ENCODE results near the gene SBF2. TPM values are rescaled to one million over a fixed set of nuclear protein-coding genes. Genes with fewer than 3 reads are reported as not detected.

The SBF2 gene
- total and polyA plus RNA-seq, 11 donors: 10.4 to 33.9 (median 20.9) TPM

DNA sequence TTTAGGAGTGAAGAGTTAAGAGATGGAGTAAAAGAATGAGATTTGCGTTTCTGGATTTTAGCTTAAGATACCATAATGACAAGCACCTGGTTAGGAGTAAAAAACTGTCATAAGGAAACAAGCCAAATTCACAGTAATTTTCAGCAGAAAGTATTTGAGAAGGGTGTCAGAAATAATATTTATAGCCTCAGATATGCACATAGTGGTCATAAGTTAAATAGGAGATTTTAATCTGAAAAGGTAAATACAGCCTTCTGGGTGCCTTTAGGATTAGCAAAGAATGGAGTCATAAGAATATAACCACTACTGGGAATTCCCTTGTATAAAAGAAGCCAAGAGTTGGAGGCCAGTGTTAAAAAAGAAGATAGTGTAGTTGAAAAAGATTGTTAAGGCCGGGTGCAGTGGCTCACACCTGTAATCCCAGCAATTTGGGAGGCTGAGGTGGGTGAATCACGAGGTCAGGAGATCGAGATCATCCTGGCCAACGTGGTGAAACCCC lies 470.1 kb downstream of the SBF2 start:
- H3K27ac ChIP-seq: no peak overlapping the region
- H3K4me3 ChIP-seq: no peak overlapping the region
- WGBS, 4 donors: 88 to 96% (median 89%) methylated on average over 5 of the region's 5 CpGs
- no peaks in the 10 kb centered on the region for H3K9me3 ChIP-seq
- H3K36me3 ChIP-seq: peaks cover 0 to 21% (median 3%) of the 10 kb centered on the region in 9 donors
- peaks cover 0 to 22% (median 10%) of the 10 kb centered on the region in 12 donors for H3K4me1 ChIP-seq
- intact Hi-C loops (cut with DNase I): no loop called here
- no peaks in the 10 kb centered on the region for H3K27me3 ChIP-seq
- DNase-seq (no peak), ATAC-seq (no peak)
- TF ChIP-seq POLR2A (IDR thresholded peaks at IDR 0.05): no peak

DNA sequence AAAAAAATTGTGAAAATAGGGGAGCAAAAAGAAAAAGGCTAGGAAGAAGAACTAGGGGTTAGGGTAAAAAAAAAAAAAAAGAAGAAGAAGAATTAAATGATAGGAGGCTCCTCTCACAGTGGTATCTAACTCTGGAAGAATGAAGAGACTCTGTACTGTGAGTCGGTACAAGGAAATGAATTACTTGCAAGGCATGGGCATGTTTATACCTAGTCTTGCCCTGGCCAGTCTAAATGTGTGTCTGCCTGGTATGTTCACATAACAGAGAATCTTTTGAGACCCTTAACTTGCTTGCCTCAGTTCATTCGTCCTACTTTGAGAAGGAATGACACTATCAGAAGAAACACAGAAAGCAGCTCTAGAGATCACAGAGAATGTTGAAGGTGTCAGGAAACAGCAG lies 470.6 kb downstream of the SBF2 start:
- Histone ChIP-seq H3K4me1 (peaks cover 0 to 22% (median 10%) of the 10 kb centered on the region in 12 donors), H3K4me3 (no peak overlapping the region), H3K36me3 (peaks cover 0 to 21% (median 3%) of the 10 kb centered on the region in 9 donors), H3K27ac (no peak overlapping the region), H3K9me3 (no peaks in the 10 kb centered on the region), H3K27me3 (no peaks in the 10 kb centered on the region)
- intact Hi-C loops (cut with DNase I): no loop called here
- no peak for ATAC-seq
- TF ChIP-seq POLR2A (IDR thresholded peaks at IDR 0.05): no peak
- TF ChIP-seq, protein P1, sequence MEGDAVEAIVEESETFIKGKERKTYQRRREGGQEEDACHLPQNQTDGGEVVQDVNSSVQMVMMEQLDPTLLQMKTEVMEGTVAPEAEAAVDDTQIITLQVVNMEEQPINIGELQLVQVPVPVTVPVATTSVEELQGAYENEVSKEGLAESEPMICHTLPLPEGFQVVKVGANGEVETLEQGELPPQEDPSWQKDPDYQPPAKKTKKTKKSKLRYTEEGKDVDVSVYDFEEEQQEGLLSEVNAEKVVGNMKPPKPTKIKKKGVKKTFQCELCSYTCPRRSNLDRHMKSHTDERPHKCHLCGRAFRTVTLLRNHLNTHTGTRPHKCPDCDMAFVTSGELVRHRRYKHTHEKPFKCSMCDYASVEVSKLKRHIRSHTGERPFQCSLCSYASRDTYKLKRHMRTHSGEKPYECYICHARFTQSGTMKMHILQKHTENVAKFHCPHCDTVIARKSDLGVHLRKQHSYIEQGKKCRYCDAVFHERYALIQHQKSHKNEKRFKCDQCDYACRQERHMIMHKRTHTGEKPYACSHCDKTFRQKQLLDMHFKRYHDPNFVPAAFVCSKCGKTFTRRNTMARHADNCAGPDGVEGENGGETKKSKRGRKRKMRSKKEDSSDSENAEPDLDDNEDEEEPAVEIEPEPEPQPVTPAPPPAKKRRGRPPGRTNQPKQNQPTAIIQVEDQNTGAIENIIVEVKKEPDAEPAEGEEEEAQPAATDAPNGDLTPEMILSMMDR (IDR thresholded peaks at IDR 0.05): no peak
- DNase-seq: no peak
- 73 to 82% (median 79%) methylated on average over 2 of the region's 2 CpGs for WGBS, 4 donors

DNA sequence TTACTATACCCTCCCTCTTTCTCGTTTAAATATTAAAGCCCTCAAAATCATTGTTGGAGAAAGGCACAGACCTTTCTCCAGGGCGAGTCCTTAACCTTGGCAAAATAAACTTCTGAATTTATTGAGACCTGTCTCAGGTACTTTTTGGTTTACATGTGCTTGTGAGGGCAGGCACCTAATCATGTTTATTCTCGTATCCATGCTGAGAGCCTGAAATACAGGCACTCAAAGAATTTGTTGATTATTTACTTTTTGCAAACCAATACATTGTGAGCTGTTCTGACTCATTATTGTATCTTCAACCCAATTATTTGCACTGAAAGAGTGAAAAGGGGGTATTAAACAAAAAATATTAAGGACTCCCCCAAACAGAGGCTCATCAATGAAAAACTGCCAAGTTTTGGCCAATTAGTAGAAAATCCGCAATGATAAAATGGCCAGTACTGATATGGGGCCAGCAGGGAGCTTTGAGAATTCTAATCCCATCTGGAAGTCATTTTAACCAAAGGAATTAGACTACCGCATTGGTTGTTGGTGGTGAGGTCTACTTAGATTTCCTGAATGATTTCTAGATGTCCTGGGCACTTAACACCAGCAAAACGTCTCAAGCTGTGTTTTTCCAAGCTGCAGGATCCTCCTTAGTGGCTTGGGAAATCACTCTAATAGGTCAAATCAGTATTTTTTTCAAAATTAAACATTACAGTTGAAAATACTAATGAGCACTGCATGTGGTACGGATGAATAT lies 472.8 kb downstream of the SBF2 start:
- no peaks in the 10 kb centered on the region for H3K27me3 ChIP-seq
- H3K4me3 ChIP-seq: no peak overlapping the region
- H3K36me3 ChIP-seq: peaks cover 0 to 14% (median 5%) of the 10 kb centered on the region in 9 donors
- H3K4me1 ChIP-seq: peaks cover 0 to 22% (median 10%) of the 10 kb centered on the region in 12 donors
- 82 to 86% (median 84%) methylated on average over 7 of the region's 7 CpGs for WGBS, 4 donors
- DNase-seq (no peak), ATAC-seq (no peak)
- H3K27ac ChIP-seq: peak overlapping the region in 8 of 12 donors; percentile 1 to 66 (median 43)
- no peaks in the 10 kb centered on the region for H3K9me3 ChIP-seq
- intact Hi-C loops (cut with DNase I): no loop called here
- no peak for TF ChIP-seq POLR2A (IDR thresholded peaks at IDR 0.05)
- TF ChIP-seq, protein P1 (IDR thresholded peaks at IDR 0.05): no peak

DNA sequence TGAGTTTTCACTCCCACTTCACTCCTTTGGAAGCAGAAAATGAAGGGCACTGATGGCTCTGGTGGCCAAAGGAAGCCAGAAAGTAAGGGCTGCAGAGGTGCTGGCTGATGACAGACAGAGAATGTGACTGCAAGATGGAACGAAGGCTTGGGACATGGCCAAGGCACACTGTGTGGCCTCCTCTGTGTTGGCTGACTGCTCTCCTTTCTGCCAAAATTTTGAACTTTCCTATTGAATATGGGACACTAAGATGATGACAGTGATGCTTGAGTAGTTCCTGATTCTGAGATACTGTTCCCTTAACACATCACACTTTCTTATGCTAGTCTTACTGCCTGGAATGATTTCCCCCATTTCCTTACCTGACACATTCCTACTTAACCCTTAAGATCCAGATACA lies 473.8 kb downstream of the SBF2 start:
- no peak overlapping the region for H3K4me3 ChIP-seq
- peak overlapping the region in 9 of 12 donors; percentile 8 to 66 (median 36) for H3K27ac ChIP-seq
- H3K4me1 ChIP-seq: peaks cover 0 to 22% (median 10%) of the 10 kb centered on the region in 12 donors
- peaks cover 0 to 15% (median 5%) of the 10 kb centered on the region in 9 donors for H3K36me3 ChIP-seq
- TF ChIP-seq POLR2A (IDR thresholded peaks at IDR 0.05): no peak
- TF ChIP-seq, protein P1 (IDR thresholded peaks at IDR 0.05): no peak
- intact Hi-C loops (cut with DNase I): no loop called here
- DNase-seq (peak; percentile 64 to 87 (median 71)), ATAC-seq (peak; percentile 91 to 97 (median 96))
- 13 to 28% (median 19%) methylated on average over 1 of the region's 1 CpG for WGBS, 4 donors
- H3K9me3 ChIP-seq: no peaks in the 10 kb centered on the region
- no peaks in the 10 kb centered on the region for H3K27me3 ChIP-seq
